Measurements from ENCODE around the gene SNX19.

SNX19 gene

DNA sequence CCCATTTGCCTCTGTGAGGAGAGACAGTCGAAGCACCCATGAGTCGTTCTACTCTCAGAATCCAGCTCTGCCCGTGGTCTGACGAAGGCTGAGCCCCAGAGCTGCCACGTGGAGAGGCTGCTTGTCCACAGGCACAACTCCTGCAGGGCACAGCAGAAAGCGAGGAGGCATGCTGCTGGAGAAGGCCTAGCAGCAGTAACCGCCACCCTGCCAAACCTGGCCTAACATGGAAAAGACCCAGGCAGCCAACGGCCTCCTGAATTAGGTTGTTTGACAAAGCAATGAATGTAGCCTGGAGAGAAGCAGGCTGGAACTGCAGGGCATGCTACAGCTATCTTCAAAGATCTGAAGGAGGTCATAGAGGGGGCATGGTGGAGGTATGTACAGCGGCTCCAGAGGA is 89.7 kb downstream of the SNX19 start:
- TF ChIP-seq, protein P1, sequence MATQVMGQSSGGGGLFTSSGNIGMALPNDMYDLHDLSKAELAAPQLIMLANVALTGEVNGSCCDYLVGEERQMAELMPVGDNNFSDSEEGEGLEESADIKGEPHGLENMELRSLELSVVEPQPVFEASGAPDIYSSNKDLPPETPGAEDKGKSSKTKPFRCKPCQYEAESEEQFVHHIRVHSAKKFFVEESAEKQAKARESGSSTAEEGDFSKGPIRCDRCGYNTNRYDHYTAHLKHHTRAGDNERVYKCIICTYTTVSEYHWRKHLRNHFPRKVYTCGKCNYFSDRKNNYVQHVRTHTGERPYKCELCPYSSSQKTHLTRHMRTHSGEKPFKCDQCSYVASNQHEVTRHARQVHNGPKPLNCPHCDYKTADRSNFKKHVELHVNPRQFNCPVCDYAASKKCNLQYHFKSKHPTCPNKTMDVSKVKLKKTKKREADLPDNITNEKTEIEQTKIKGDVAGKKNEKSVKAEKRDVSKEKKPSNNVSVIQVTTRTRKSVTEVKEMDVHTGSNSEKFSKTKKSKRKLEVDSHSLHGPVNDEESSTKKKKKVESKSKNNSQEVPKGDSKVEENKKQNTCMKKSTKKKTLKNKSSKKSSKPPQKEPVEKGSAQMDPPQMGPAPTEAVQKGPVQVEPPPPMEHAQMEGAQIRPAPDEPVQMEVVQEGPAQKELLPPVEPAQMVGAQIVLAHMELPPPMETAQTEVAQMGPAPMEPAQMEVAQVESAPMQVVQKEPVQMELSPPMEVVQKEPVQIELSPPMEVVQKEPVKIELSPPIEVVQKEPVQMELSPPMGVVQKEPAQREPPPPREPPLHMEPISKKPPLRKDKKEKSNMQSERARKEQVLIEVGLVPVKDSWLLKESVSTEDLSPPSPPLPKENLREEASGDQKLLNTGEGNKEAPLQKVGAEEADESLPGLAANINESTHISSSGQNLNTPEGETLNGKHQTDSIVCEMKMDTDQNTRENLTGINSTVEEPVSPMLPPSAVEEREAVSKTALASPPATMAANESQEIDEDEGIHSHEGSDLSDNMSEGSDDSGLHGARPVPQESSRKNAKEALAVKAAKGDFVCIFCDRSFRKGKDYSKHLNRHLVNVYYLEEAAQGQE (IDR thresholded peaks at IDR 0.05; ENCODE audit: insufficient read depth in 1 of 2, low read depth in 2 of 2, low read length in 2 of 2): no peak
- TF ChIP-seq FOXP2 (optimal IDR thresholded peaks at IDR 0.05; ENCODE audit: borderline replicate concordance, extremely low read depth, extremely low read length, insufficient read depth) (no peak), TAF1 (IDR thresholded peaks at IDR 0.05; ENCODE audit: borderline replicate concordance, insufficient read depth, low read length) (no peak), SIN3A (IDR thresholded peaks at IDR 0.05; ENCODE audit: borderline replicate concordance, insufficient read depth, low read length) (no peak), POLR2AphosphoS5 (IDR thresholded peaks at IDR 0.05; ENCODE audit: low read depth, low read length) (no peak)

DNA sequence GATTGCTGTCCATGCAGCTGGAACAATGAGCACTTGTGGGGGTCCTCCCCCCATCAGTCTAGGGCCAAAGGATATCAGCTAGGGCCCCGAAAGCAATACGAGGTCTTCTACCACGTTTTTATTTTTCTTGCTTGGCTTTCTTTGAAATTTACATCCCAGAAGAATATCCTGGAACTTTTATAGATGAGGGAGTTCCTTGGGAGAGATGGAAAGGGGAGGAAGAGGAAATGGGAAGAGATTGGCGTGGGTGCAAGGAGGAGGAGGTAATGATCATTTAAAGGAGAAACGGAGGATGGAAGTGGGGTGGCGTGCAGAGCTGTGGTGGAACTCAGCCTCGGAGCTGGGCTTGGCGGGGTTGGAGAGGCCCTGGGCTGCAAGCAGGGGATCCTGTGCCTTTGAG is 90.3 kb downstream of the SNX19 start:
- TF ChIP-seq FOXP2 (optimal IDR thresholded peaks at IDR 0.05; ENCODE audit: borderline replicate concordance, extremely low read depth, extremely low read length, insufficient read depth) (no peak), TAF1 (IDR thresholded peaks at IDR 0.05; ENCODE audit: borderline replicate concordance, insufficient read depth, low read length) (no peak), POLR2AphosphoS5 (IDR thresholded peaks at IDR 0.05; ENCODE audit: low read depth, low read length) (no peak), SIN3A (IDR thresholded peaks at IDR 0.05; ENCODE audit: borderline replicate concordance, insufficient read depth, low read length) (no peak)
- TF ChIP-seq, protein P1 (IDR thresholded peaks at IDR 0.05; ENCODE audit: insufficient read depth in 1 of 2, low read depth in 2 of 2, low read length in 2 of 2): no peak

DNA sequence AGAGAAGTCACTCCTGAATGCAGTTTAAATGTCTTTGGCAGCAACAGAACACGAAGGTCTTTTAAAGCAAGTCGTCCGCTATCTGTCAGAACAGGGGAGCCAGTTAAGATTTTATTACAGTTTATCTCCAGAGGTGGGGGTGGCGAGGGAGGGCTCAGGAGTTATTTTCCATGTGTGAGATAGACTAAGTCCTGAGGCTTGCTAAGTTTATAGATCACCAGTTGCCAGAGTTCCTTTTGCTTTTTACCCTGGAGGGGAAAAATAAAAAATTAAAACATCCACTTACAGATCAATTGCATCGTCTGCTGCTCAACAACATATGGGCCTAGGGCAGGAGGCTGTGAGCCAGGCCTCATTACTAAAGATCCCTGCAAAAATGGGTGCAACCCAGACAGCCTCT is 90.7 kb downstream of the SNX19 start:
- TF ChIP-seq FOXP2 (optimal IDR thresholded peaks at IDR 0.05; ENCODE audit: borderline replicate concordance, extremely low read depth, extremely low read length, insufficient read depth): no peak
- no peak for TF ChIP-seq TAF1 (IDR thresholded peaks at IDR 0.05; ENCODE audit: borderline replicate concordance, insufficient read depth, low read length)
- no peak for TF ChIP-seq SIN3A (IDR thresholded peaks at IDR 0.05; ENCODE audit: borderline replicate concordance, insufficient read depth, low read length)
- no peak for TF ChIP-seq POLR2AphosphoS5 (IDR thresholded peaks at IDR 0.05; ENCODE audit: low read depth, low read length)
- TF ChIP-seq, protein P1 (IDR thresholded peaks at IDR 0.05; ENCODE audit: insufficient read depth in 1 of 2, low read depth in 2 of 2, low read length in 2 of 2): no peak

Measured in PFSK-1 (cell line).